Activated CD8-positive, alpha-beta memory T cell treated with anti-CD3 and anti-CD28 coated beads, Interleukin-2, amount 50 U/mL, for 1 hour (primary cell): ENCODE results near the gene RRP1B.
"Not testable (repeated sequence)": the region's sequence is repeated elsewhere in the genome, so short reads cannot be mapped to it uniquely, and the experiment has no call there.

ENCODE experiments used
- DNase-seq: peaks from one replicate; pipeline ENCODE4 v3.0.0-alpha.2; 2020; ENCODE audit errors: extremely low read depth

RRP1B gene

DNA sequence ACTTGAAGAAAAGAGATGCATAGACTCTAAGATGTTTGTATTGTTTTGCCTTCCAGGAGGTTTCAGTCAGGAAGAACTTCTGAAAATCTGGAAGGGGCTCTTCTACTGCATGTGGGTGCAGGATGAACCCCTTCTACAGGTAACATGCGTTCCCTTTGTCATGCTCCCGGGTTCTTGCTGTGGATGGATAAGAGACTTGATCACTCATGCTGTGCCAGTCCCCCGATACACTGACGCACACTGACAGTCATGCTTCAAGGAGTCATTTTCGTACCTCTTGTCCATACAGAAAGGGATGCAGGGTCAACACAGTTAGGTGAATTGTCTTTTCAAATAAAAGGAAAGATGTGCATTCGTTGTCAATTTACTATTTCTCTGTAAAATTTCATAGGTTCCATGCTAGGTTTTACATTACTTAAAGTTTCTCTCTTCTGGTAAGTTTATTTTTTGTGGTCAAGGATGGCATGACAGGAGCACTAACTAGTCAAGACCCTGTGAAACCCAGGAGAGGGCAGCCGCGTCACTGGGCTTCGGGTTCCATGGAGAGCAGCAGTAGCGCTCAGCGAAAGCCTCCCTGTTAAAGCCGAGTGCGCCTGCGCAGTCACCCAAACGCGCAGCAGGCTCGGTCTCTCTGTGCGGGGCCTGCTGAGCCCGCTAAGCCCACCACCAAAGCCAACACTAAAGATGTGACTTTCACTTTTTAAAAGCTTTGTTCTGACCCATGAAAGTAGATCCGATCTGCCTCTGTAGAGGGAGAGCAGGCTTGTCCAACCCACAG lies 10.7 kb downstream of the RRP1B start:
- DNase-seq = no peak

DNA sequence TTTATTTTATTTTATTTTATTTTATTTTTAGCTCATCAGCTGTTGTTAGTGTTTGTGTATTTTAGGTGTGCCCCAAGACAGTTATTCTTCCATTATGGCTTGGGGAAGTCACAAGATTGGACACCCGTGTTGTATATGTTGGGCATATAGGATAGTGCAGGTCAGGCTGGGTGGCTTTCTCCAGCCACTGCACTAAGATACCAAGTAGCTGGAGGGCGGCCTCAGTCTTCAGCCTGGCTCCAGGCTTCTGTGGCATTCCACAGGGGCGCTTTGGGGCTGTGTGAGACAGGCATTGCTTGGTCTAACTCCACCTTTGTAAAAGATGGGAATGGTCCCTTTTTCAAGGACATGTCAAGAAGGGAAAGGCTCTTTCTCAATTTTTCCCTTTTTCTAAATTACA lies 16.5 kb downstream of the RRP1B start:
- DNase-seq = no peak

DNA sequence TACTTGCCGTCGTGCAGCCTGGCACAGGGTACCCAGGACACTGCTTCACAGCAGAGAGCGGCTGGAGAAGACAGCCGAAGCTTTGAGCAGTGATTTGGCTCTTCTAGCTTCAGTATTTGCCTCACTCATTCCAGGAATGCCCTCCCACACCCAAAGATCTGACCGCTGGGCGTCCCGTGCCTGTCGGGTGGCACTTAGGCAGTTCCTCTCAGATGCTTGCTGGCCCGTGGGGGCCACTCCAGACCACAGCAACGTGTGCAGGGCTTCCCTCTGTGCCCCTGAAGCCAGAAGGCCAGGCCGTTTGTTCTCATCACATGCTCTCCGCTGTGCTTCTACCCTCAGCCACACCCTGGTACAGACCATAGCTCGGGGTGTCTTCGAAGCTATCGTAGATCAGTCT lies 17.0 kb downstream of the RRP1B start:
- no peak for DNase-seq

DNA sequence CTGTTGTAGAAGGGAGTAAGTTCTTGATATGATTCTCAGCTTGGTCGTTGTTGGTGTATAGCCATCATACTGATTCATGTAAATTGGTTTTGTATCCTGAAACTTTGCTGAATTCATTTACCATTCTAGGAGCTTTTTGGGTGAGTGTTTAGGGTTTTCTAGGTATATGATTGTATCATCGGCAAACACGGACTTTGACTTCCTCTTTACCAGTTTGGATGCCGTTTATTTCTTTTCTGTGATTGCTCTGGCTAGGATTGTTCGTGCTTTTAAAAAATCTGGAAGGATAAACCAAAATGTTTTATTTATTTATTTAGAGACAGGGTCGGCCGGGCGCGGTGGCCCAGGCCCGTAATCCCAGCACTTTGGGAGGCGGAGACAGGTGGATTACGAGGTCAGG lies 20.6 kb downstream of the RRP1B start:
- no peak for DNase-seq

DNA sequence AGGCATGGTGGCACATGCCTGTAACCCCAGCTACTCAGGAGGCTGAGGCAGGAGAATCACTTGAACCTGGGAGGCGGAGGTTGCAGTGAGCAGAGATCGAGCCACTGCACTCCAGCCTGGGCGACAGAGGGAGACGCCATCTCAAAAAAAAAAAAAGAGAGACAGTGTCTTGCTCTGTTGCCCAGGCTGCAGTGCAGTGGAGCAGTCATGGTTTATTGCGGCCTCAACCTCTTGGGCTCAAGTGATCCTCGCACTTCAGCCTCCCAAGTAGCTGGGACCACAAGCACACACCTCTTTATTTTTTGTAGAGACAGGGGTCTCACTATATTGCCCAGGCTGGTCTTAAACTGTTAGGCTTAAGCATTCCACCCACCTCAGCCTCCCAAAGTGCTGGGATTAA lies 21.1 kb downstream of the RRP1B start:
- DNase-seq = not testable (repeated sequence)

DNA sequence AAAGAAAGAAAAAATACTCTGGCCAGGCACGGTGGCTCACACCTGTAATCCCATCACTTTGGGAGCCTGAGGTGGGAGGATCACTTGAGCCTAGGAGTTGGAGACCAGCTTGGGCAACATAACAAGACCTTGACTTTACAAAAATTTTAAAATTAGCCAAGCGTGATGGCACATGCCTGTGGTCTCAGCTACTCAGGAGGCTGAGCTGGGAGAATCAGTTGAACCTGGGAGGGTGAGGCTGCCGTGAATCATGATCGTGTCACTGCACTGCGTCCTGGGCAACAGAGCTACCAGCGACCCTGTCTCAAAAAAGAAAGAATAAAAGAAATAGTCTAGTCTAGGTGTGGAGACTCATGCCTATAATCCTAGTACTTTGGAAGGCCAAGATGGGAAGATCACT lies 22.3 kb downstream of the RRP1B start:
- DNase-seq = no peak

DNA sequence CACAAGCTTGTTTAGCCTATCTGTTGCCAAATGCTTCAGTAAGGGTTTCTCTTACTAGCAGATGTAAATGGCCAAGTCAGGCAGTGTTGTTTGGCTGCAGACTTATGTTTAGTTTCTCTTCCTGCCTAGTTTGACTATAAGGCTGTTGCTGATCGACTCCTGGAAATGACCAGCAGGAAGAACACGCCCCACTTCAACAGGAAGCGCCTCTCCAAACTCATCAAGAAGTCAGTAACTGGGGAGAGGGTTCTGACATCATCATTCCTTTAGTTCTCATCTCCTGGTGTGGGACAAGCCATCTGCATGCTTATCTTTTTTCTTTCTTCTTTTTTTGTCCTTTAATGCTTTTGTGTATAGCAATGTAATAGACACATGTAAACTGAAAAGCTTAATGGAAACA lies 25.1 kb downstream of the RRP1B start:
- no peak for DNase-seq

DNA sequence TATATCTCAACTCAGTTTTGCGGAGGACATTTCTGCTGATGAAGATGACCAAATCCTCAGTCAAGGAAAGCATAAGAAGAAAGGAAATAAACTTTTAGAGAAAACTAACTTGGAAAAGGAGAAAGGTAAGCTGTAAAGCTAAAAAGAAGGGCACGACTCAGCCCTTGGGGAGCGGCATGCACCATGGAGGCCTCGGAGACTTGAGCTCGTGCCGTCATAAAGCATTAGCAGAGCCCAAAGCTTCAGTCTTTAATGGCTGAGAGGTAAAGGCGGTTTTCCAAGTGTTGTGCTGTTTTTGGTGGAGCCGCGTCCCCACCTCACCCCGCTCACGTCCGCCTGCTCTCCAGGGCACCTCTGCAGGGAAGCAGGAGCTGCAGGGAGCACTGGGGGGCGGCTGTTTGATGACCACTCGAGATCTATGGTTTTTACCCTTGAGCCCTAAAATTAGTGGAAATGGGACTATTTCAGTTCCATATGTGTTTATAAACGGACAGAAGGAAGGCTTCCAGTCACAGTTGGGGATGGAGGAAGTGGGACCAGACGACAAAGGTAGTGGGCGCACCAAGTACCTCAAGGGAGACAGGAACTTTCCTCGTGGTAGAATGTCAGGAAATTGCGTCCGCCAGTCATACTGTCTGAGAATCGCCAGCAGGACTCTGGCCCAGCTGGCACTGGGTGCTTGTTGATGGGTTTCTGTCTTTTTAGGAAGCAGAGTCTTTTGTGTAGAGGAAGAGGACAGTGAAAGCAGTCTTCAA lies 27.6 kb downstream of the RRP1B start:
- DNase-seq = no peak

DNA sequence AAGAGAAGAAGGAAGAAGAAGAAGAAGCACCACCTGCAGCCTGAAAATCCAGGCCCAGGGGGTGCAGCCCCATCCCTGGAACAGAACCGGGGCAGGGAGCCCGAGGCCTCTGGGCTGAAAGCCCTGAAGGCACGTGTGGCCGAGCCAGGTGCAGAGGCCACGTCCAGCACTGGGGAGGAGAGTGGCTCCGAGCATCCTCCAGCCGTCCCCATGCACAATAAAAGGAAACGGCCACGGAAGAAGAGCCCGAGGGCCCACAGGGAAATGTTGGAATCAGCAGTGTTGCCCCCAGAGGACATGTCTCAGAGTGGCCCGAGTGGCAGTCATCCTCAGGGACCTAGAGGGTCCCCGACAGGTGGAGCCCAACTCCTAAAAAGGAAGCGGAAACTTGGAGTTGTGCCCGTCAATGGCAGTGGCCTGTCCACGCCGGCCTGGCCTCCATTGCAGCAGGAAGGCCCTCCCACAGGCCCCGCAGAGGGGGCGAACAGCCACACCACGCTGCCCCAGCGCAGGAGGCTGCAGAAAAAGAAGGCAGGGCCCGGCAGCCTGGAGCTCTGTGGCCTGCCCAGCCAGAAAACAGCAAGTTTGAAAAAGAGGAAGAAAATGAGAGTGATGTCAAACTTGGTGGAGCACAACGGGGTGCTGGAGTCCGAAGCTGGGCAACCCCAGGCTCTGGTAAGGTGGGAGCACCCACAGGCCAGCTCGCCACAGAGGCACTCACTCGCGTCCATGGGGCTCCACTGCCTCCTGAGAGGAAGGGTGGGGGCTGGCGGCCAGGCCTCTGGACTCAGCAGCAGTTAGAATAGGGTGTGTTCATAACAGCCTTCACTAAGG lies 28.4 kb downstream of the RRP1B start:
- DNase-seq = no peak

DNA sequence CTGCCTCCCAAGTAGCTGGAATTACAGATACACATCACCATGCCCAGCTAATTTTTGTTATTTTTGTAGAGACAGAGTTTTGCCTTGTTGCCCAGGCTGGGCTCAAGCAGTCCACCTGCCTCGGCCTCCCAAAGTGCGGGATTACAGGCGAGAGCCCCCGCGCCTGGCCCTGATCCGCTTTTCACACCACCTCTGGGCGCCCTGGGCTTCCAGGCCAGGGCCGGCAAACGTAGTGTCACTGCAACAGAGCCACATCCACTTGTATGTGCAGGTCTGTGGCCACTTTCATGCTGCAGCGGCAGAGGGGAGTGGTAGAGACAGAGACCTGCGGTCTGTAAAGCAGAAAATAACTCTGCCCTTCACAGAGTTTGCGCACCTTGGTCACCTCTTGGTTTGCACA lies 29.5 kb downstream of the RRP1B start:
- DNase-seq = no peak

DNA sequence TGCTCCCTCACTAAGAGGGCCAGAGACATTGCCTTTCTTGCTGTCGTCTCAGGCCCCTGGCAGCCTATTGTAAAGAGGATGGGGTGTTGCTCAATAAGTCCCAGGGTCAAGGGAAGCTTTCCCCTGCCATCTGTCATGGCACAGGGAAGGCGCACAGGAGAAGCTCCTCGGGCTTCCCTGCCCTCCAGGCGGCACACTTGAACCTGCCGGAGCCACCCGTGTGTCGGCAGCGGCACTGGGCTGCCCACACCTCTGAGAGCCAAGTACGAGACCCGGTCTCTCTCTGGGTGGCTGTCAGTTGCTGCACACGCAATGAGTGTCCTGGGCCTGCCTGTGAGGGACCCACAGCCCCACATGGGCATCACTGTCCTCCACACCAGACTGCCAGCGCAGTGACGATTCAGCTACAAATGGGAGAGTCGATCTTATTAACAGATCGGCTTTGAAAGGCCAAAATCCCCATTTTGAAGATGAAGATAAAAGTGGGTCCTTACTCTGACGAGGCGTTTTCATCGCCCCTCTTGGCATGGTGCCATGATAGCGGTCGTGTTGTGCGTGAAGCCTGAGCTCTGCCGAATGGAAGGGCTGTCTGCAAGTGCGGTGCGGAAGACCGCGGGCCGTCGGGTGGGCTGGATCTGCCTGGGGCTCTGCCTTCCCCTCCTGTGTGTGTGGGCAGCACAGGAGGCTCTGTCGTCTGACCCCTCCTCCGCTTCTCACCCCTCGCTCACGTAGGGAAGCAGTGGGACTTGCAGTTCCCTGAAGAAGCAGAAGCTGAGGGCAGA lies 30.4 kb downstream of the RRP1B start:
- DNase-seq = no peak

DNA sequence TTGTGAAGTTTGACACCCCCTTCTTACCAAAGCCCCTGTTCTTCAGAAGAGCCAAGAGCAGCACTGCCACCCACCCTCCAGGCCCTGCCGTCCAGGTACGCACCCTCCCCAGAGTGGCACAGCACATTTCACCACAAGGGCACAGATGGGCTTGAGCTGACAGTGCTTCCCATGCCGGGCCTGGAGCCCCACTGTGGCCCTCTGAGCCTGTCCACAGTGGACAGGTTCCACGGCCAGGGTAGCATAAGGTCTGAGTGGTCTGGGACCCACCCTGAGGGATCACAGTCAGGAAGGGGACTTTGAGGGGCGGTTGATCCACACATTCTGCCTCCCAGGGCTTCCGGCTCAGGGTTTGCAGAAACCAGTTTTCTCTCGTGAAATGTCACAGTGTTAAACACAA lies 31.0 kb downstream of the RRP1B start:
- DNase-seq = no peak

DNA sequence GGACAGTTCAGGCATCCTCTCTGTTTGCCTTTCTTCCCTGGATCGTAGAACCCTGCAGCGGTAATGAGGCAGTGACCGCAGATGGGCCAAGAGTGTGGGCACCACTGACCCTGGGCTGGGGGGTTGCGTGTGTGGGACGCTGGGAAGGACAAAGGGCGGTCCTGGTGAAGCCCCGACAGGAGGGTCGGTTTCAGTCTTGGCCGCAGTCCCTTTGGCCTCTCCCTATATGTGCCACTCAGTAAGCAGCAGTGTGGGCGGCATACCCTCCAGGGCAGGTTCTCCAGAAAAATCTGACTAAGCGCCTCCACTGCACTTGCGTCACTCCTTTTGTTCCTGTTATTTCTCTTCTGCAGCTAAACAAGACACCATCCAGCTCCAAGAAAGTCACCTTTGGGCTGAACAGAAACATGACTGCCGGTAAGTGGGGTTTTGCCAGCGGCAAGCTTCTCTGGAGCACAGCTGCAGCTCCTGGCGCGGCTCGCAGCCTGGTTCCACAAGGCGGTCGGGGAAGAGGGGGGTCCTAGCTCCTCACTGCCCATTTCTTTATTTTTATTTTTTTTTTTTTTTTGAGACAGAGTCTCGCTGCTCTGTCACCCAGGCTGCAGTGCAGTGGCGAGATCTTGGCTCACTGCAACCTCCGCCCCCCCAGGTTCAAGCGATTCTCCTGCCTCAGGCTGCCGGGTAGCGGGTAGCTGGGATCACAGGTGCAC lies 31.9 kb downstream of the RRP1B start:
- no peak for DNase-seq

DNA sequence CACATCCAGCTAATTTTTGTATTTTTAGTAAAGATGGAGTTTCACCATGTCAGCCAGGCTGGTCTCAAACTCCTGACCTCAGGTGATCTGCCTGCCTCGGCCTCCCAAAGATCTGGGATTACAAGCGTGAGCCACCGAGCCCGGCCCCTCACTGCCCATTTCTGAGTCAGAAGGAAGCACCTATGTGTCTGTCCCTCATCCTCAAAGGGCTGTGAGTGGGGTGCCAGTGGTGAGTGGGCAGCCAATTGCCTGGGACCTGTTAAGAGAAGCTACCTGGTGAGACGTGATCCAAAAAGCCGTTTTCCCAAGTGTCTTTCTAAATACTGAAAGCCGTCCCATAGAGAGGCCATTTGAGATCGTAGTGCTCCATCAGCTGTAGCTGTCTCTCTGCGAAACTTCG lies 32.4 kb downstream of the RRP1B start:
- DNase-seq = no peak

DNA sequence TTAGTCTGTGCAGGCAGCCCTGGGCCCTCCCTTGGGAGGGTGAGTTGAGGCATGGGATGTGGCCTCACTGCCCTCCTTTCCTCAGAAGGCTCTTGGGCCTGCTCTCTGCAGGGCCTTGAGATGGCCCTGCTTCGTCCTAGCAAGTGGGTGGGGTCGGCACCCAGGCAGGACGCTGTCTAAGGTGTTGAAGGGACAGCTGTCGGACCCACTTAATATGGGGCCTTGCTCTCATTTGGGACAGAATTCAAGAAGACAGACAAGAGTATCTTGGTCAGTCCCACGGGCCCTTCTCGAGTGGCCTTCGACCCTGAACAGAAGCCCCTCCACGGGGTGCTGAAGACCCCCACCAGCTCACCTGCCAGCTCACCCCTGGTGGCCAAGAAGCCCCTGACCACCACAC lies 33.6 kb downstream of the RRP1B start:
- no peak for DNase-seq

DNA sequence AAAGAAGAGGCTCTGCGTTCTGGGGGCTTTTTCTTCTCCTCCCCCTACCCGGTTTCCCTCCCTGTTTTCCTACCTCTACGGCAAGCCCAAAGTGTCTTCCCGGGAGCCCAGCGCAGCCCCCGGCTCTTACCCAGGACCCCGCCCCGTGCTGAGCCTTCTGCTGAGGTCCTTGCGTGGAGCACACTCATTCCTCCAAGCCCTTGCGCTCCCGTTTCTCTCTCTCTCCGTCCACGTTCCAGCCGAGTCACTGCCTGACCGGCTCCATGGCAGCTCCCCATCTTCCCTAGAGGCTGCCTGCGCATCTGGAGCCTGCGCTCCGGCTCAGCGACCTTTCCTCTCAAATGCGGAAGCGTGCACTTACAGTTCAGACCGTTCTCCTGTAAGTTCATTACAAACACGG lies 34.6 kb downstream of the RRP1B start:
- no peak for DNase-seq

DNA sequence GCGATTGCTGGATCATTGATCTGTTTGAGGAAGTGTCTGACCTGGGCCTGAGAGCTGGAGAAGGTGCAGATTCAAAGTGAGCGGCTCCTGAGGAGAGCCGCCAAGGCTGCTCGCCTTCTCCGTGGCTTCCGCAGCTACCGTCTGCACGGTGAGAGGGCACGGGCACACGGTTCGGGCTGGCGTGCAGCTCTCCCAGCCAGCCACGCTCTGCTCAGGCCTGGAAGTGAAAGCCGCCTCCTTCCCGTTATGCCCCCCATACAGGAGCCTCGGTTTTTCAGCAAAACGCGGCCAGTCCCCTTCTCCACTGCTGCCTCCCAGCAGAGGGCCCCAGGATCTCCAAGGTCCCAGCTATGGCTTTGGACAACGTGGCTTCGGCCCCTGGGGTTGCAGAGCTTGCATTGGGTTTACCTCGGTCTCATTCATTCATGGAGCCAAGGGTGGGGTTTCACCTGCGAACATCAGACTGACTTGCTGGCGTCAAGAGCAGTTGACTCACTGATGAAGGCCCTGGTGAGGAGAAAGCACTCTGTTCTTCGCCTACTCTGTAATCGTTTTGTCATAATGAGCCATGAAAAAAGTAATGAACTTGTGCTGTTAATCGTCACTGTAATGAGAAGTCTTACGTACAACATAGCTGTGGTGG lies 35.2 kb downstream of the RRP1B start:
- DNase-seq = no peak

DNA sequence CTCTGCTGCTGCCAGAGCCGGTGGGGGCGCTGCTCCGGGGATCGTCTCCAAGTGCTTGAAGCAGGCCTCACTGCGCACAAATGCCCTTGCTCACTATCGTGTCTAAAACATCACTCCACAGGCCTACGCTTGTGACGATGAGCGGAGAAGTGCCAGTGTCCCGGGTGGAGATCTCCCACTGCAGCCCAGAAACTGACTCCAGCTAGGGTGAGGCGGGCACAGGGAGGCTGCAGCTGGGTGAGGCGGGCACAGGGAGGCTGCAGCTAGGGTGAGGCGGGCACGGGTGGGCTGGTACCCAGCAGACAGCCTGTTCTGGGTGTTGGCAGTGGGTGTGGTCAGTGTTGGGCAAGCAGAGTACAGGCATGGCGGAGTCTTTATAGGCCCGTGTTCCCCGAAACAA lies 36.9 kb downstream of the RRP1B start:
- no peak for DNase-seq

DNA sequence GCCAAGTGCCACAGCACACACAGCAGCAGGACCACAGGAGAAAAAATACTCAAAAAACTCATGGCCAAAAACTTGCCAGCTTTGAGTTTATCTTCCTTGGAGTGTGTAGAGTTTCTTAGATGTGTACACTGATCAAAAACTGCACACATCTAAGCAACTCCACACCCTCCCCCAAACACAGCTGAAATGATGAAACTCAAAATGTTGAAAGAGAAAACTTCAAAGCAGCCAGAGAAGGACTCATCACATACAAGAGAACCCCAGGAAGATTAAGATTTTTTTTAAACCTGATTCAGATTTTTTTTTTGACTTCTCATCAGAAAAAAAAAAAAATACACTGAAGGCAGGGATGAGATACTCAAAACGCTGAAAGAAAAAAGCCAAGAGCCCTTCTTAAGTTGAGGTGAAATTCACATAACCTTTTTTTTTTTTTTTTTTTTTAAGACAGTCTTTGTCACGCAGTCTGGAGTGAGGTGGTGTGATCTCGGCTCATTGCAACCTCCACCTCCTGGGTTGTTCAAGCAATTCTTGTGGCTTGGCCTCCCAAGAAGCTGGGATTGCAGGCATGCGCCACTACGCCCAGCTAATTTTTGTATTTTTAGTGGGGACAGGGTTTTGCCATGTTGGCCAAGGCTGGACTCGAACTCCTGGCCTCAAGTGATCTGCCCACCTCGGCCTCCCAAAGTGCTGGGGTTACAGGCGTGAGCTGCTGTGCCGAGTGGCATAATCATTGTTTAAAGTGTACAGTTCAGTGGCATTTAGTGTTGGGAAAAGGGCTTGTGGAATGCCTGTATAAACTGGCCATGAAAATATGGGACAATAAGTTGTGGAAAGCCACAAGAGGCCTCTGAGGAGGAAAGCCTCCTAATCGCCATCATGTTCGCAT lies 38.6 kb downstream of the RRP1B start:
- no peak for DNase-seq

DNA sequence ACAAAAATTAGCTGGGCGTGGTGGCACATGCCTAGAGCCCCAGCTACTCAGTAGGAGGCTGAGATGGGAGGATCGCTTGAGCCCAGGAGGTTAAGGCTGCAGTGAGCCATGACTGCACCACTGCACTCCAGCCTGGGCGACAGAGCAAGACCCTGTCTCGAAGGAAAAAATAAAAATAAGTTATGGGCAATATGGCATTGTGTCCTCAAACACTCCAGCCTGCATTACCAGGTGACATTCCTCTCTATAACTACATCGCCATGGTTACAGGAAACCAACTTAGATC lies 40.1 kb downstream of the RRP1B start:
- not testable (repeated sequence) for DNase-seq
